GM23248 (cell line): Measurements from ENCODE around the gene RAD51C. TPM values are rescaled to one million over a fixed set of nuclear protein-coding genes. Genes with fewer than 3 reads are reported as not detected.

Experiments
- DNase-seq: peaks from one replicate; pipeline ENCODE4 v3.0.0-alpha.2; 2015
- H2AFZ ChIP-seq: fragments of 200-600 bp; sonication (generic); 2 replicates; pipeline ENCODE4 v1.6.1; 2016; ENCODE audit warnings: antibody characterized with exemption
- H3F3A ChIP-seq: fragments of 200-600 bp; sonication (generic); 2 replicates; pipeline ENCODE4 v1.6.1; 2016; ENCODE audit warnings: mild to moderate bottlenecking, antibody characterized with exemption, mixed run types; ENCODE audit not compliant: insufficient read depth
- H3K27ac ChIP-seq: fragments of 200-600 bp; sonication (generic); 2 replicates; pipeline ENCODE4 v1.5.1; 2016; ENCODE audit warnings: mild to moderate bottlenecking
- H3K27me3 ChIP-seq: fragments of 200-600 bp; sonication (generic); replicated peaks from 2 replicates; pipeline ENCODE4 v1.6.1; 2016; ENCODE audit warnings: mild to moderate bottlenecking; ENCODE audit not compliant: insufficient read depth
- H3K36me3 ChIP-seq: fragments of 200-600 bp; sonication (generic); 2 replicates; pipeline ENCODE4 v1.6.1; 2016; ENCODE audit warnings: low read depth, mild to moderate bottlenecking
- H3K4me1 ChIP-seq: fragments of 200-600 bp; sonication (generic); 2 replicates; pipeline ENCODE4 v1.6.1; 2016; ENCODE audit warnings: mild to moderate bottlenecking; ENCODE audit not compliant: insufficient read depth
- H3K4me2 ChIP-seq: fragments of 200-600 bp; sonication (generic); one replicate; pipeline ENCODE4 v1.6.1; 2016; ENCODE audit warnings: mild to moderate bottlenecking; ENCODE audit not compliant: unreplicated experiment
- H3K4me3 ChIP-seq: fragments of 200-600 bp; sonication (generic); 2 replicates; pipeline ENCODE4 v1.5.1; 2016; ENCODE audit warnings: mild to moderate bottlenecking
- H3K79me2 ChIP-seq: fragments of 200-600 bp; sonication (generic); 2 replicates; pipeline ENCODE4 v1.6.1; 2016; ENCODE audit warnings: mild to moderate bottlenecking; ENCODE audit not compliant: insufficient read depth
- H3K9ac ChIP-seq: fragments of 200-600 bp; sonication (generic); 2 replicates; pipeline ENCODE4 v1.6.1; 2016; ENCODE audit warnings: mild to moderate bottlenecking
- H3K9me2 ChIP-seq: fragments of 200-600 bp; sonication (generic); 2 replicates; pipeline ENCODE4 v1.6.1; 2016; ENCODE audit warnings: mixed run types, mild to moderate bottlenecking, moderate library complexity; ENCODE audit not compliant: insufficient read depth
- H3K9me3 ChIP-seq: fragments of 200-600 bp; sonication (generic); one replicate; pipeline ENCODE4 v1.6.1; 2017; ENCODE audit warnings: low read depth
- H4K20me1 ChIP-seq: fragments of 200-600 bp; sonication (generic); 2 replicates; pipeline ENCODE4 v1.6.0; 2016; ENCODE audit not compliant: insufficient read depth
- EZH2 ChIP-seq: fragments of 200-600 bp; sonication (generic); IDR thresholded peaks from 2 replicates; pipeline ENCODE4 v1.6.1; 2018; ENCODE audit warnings: antibody characterized with exemption, mild to moderate bottlenecking; ENCODE audit not compliant: insufficient read depth, poor library complexity, severe bottlenecking
- EZH2phosphoT487 ChIP-seq: fragments of 200-600 bp; sonication (generic); IDR thresholded peaks from 2 replicates; pipeline ENCODE4 v1.6.1; 2018; ENCODE audit warnings: antibody characterized with exemption, moderate library complexity, mild to moderate bottlenecking, low read depth; ENCODE audit not compliant: insufficient read depth
- WGBS, 2 experiments: methylation state at CpG; one replicate each; pipeline ENCODE4 v1.1.6; 2015 to 2017; ENCODE audit warnings: low lambda C conversion rate in 2 of 2, low coverage in 1 of 2; ENCODE audit errors: missing lambda C conversion rate in 2 of 2; 5-methylcytosine and 5-hydroxymethylcytosine counted together
- in situ Hi-C: fragments of 300-500 bp; cut with MboI; formaldehyde crosslinking; loops from 2 replicates; pipeline ENCODE4 v1.15.0; 2020
- polyA plus RNA-seq: library from polyadenylated mRNA; unstranded; fragments of >200 nt; fragmentation: Nextera tagmentation; extraction: Ambion mirVana; gene quantifications from 2 replicates; pipeline ENCODE4 v1.2.1, GENCODE V29; 2016
- total RNA-seq: library from RNA; depleted of rRNA; stranded (reverse); fragments of >200 nt; shearing (Covaris generic); gene quantifications from 2 replicates; pipeline ENCODE4 v1.2.3, GENCODE V29; 2014

Gene RAD51C
- total and polyA plus RNA-seq, 2 experiments from 2014 or later: 17.2 to 40.2 TPM

DNA sequence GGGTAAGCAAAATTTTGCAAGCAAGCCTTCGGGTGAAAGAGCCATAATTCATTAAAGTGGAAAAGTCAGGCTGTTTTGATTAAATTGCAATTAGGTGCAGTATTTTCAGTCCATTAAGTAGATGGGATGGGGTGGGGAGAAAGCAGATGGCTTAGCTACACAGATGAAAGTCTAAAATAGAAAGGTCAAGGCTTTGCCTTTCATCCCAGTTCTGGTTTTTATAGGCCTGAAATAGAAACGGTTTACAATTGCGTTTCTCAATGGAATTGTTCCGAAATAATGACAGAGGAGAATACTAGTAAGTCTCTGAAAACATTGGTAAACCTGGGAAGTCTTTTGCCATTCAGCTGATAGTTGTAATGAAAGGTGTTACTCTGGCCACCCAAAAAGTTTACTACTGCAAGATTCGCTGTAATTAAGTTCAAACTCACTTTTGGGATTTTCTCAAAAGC, 64.8 kb downstream of the RAD51C start:
- no peaks in the 10 kb centered on the region for H4K20me1 ChIP-seq
- no peaks in the 10 kb centered on the region for H3K36me3 ChIP-seq
- H3F3A ChIP-seq: no peaks in the 10 kb centered on the region
- no peak for DNase-seq
- no peak overlapping the region for H3K27ac ChIP-seq
- 54 to 66% methylated on average over 5 of the region's 5 CpGs for WGBS, 2 experiments
- no peak overlapping the region for H3K4me3 ChIP-seq
- H3K4me2 ChIP-seq: no peak overlapping the region
- TF ChIP-seq EZH2: no peak
- 0 out of 2 replicates have a peak, but pooled peaks have one; percentile 11 for TF ChIP-seq EZH2phosphoT487
- H3K27me3 ChIP-seq: peaks cover 71% of the 10 kb centered on the region
- H3K4me1 ChIP-seq: 0 out of 2 replicates have a peak, but pooled peaks cover 6% of the 10 kb centered on the region
- in situ Hi-C loops: no loop called here
- H3K9me3 ChIP-seq: no peaks in the 10 kb centered on the region
- no peak overlapping the region for H3K9ac ChIP-seq
- no peaks in the 10 kb centered on the region for H3K9me2 ChIP-seq
- H2AFZ ChIP-seq: no peak overlapping the region
- H3K79me2 ChIP-seq: no peaks in the 10 kb centered on the region

DNA sequence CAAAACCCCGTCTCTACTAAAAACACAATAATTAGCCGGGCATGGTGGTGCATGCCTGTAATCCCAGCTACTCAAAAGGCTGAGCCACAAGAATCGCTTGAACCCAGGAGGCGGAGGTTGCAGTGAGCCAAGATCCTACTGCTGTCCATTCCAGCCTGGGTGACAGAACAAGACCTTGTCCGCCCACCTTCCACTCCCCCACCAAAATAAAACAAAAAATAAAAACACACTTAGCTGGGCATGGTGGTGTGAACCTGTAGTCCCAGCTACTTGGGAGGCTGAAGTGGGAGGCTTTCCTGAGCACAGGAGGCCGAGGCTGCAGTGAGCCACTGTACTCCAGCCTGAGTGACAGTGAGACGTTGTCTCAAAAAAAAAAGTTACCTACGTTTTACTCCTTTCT, 66.5 kb downstream of the RAD51C start:
- TF ChIP-seq EZH2phosphoT487: no peak
- TF ChIP-seq EZH2: no peak
- no peak overlapping the region for H3K9ac ChIP-seq
- no peaks in the 10 kb centered on the region for H3K9me2 ChIP-seq
- no peaks in the 10 kb centered on the region for H3K79me2 ChIP-seq
- H3F3A ChIP-seq: no peaks in the 10 kb centered on the region
- no peaks in the 10 kb centered on the region for H4K20me1 ChIP-seq
- WGBS, 2 experiments: 65 to 73% methylated on average over 8 of the region's 8 CpGs
- H3K4me2 ChIP-seq: no peak overlapping the region
- peaks cover 71% of the 10 kb centered on the region for H3K27me3 ChIP-seq
- in situ Hi-C loops: no loop called here
- H3K9me3 ChIP-seq: no peaks in the 10 kb centered on the region
- no peak overlapping the region for H3K27ac ChIP-seq
- H3K4me3 ChIP-seq: no peak overlapping the region
- no peaks in the 10 kb centered on the region for H3K36me3 ChIP-seq
- H3K4me1 ChIP-seq: 0 out of 2 replicates have a peak, but pooled peaks cover 6% of the 10 kb centered on the region
- no peak overlapping the region for H2AFZ ChIP-seq
- DNase-seq: no peak

DNA sequence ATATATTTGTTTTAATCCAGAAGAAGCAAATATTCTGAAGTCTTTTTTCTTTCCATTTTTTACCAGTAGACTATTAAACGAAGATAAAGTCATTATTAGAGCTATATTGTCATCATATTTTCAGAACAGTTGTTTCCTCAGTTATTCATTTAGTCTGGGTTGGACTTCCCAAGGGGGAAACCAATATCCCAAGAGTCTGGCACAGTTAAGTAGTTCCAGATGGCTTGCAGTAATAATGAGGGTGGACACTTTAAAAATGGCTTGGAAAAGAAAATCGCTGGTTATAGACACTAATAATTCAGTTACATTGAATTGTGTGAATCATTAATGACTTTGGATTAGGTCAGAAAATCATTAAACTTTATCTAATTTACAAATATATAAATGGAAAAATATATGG, 67.1 kb downstream of the RAD51C start:
- no peak for TF ChIP-seq EZH2
- TF ChIP-seq EZH2phosphoT487: no peak
- Histone ChIP-seq H3K36me3 (no peaks in the 10 kb centered on the region), H3K79me2 (no peaks in the 10 kb centered on the region), H3K9me2 (no peaks in the 10 kb centered on the region), H3K4me3 (no peak overlapping the region), H2AFZ (no peak overlapping the region), H3K27ac (no peak overlapping the region), H3K27me3 (peaks cover 70% of the 10 kb centered on the region), H3K9me3 (no peaks in the 10 kb centered on the region), H3F3A (no peaks in the 10 kb centered on the region), H3K4me2 (no peak overlapping the region), H3K9ac (no peak overlapping the region), H3K4me1 (0 out of 2 replicates have a peak, but pooled peaks cover 6% of the 10 kb centered on the region), H4K20me1 (no peaks in the 10 kb centered on the region)
- DNase-seq: no peak
- in situ Hi-C loops: no loop called here
- 2 to 4% methylated on average over 2 of the region's 2 CpGs for WGBS, 2 experiments

DNA sequence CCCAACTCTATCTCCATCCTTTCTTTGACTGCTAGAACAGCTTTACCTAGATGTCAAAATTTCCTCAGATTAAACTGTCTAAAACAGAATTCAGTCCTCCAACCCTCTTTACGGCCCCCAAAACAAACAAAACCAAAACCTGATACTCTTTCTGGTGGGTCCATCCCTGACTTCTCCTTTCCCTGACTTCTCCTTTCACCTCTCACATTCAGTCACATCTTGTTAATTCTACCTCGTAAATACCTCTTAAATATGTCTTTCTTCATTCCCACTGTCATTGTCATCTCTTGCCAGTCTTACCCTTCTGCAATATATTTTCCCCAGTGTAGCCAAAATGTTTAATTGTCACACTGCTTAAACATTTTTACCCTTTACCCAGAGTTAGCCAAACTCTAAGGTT, 67.8 kb downstream of the RAD51C start:
- H3K4me3 ChIP-seq: no peak overlapping the region
- WGBS, 2 experiments: 37 to 44% methylated on average over 2 of the region's 2 CpGs
- no peak overlapping the region for H3K27ac ChIP-seq
- 0 out of 2 replicates have a peak, but pooled peaks cover 6% of the 10 kb centered on the region for H3K4me1 ChIP-seq
- no peak for DNase-seq
- no peaks in the 10 kb centered on the region for H3K36me3 ChIP-seq
- peaks cover 63% of the 10 kb centered on the region for H3K27me3 ChIP-seq
- H2AFZ ChIP-seq: no peak overlapping the region
- H3K9ac ChIP-seq: no peak overlapping the region
- H3K9me2 ChIP-seq: no peaks in the 10 kb centered on the region
- no peak overlapping the region for H3K4me2 ChIP-seq
- no peaks in the 10 kb centered on the region for H3K9me3 ChIP-seq
- in situ Hi-C loops: no loop called here
- H3F3A ChIP-seq: no peaks in the 10 kb centered on the region
- no peak for TF ChIP-seq EZH2
- TF ChIP-seq EZH2phosphoT487: no peak
- H4K20me1 ChIP-seq: no peaks in the 10 kb centered on the region
- no peaks in the 10 kb centered on the region for H3K79me2 ChIP-seq

- DNase-seq: no peak
- H3K9me2 ChIP-seq: no peaks in the 10 kb centered on the region
- H2AFZ ChIP-seq: no peak overlapping the region
- H3K9ac ChIP-seq: no peak overlapping the region
- no peaks in the 10 kb centered on the region for H3K9me3 ChIP-seq
- no peak for TF ChIP-seq EZH2
- TF ChIP-seq EZH2phosphoT487: no peak
- H3K27ac ChIP-seq: no peak overlapping the region
- H3K4me2 ChIP-seq: no peak overlapping the region
- WGBS, 2 experiments: 11 to 25% methylated on average over 1 of the region's 1 CpG
- no peaks in the 10 kb centered on the region for H4K20me1 ChIP-seq
- no peaks in the 10 kb centered on the region for H3K4me1 ChIP-seq
- in situ Hi-C loops: no loop called here
- H3K27me3 ChIP-seq: peaks cover 35% of the 10 kb centered on the region
- H3K36me3 ChIP-seq: no peaks in the 10 kb centered on the region
- no peak overlapping the region for H3K4me3 ChIP-seq
- no peaks in the 10 kb centered on the region for H3F3A ChIP-seq
- H3K79me2 ChIP-seq: no peaks in the 10 kb centered on the region
Measured at GRCh38 chr17:58763263-58763662, 70.9 kb downstream of the RAD51C start.
